Stimulated activated CD4-positive, alpha-beta T cell treated with anti-CD3 and anti-CD28 coated beads, Interleukin-4, amount 100 ng/mL, for 1 hour (primary cell): ENCODE measurements around the gene GRIK3.

Source experiments
- DNase-seq: peaks from one replicate; pipeline ENCODE4 v3.0.0-alpha.2; 2020

The GRIK3 gene

GRCh38 chr1:36846357-36846756 is 188.0 kb downstream of the GRIK3 start:
- no peak for DNase-seq

- DNase-seq, result no peak
Observed at GRCh38 chr1:36845802-36846201, 188.5 kb downstream of the GRIK3 start.

GRCh38 chr1:36844917-36845316 is 189.4 kb downstream of the GRIK3 start:
- DNase-seq, result no peak

- DNase-seq, result no peak
Observed at GRCh38 chr1:36843906-36844610, 190.3 kb downstream of the GRIK3 start.

- DNase-seq, result no peak
Observed at GRCh38 chr1:36843027-36843426, 191.3 kb downstream of the GRIK3 start.

- no peak for DNase-seq
Observed at GRCh38 chr1:36842448-36842847, 191.9 kb downstream of the GRIK3 start.

- DNase-seq, result no peak
Observed at GRCh38 chr1:36839485-36839884, 194.8 kb downstream of the GRIK3 start.

GRCh38 chr1:36838888-36839287 is 195.4 kb downstream of the GRIK3 start:
- no peak for DNase-seq

- DNase-seq, result no peak
Observed at GRCh38 chr1:36836916-36837315, 197.4 kb downstream of the GRIK3 start.

GRCh38 chr1:36836196-36836883 is 198.0 kb downstream of the GRIK3 start:
- no peak for DNase-seq

GRCh38 chr1:36835696-36836095 is 198.6 kb downstream of the GRIK3 start:
- no peak for DNase-seq

GRCh38 chr1:36835017-36835695 is 199.2 kb downstream of the GRIK3 start:
- DNase-seq, result no peak

- no peak for DNase-seq
Observed at GRCh38 chr1:36834586-36834985, 199.7 kb downstream of the GRIK3 start.

GRCh38 chr1:36831186-36831810 is 203.0 kb downstream of the GRIK3 start:
- DNase-seq, result no peak

GRCh38 chr1:36829961-36830360 is 204.4 kb downstream of the GRIK3 start:
- no peak for DNase-seq

GRCh38 chr1:36829066-36829465 is 205.2 kb downstream of the GRIK3 start:
- no peak for DNase-seq

GRCh38 chr1:36825226-36825625 is 209.1 kb downstream of the GRIK3 start:
- no peak for DNase-seq

- DNase-seq, result no peak
Observed at GRCh38 chr1:36824390-36824861, 209.9 kb downstream of the GRIK3 start.

GRCh38 chr1:36822648-36823047 is 211.7 kb downstream of the GRIK3 start:
- no peak for DNase-seq

GRCh38 chr1:36821386-36821785 is 212.9 kb downstream of the GRIK3 start:
- DNase-seq, result no peak

GRCh38 chr1:36818771-36819170 is 215.5 kb downstream of the GRIK3 start:
- no peak for DNase-seq

GRCh38 chr1:36816348-36816747 is 218.0 kb downstream of the GRIK3 start:
- no peak for DNase-seq

GRCh38 chr1:36814774-36815173 is 219.5 kb downstream of the GRIK3 start:
- DNase-seq, result no peak
